ENCODE results near the gene ANXA11. TPM values are rescaled to one million over a fixed set of nuclear protein-coding genes. Genes with fewer than 3 reads are reported as not detected.
"Not testable (repeated sequence)": the region's sequence is repeated elsewhere in the genome, so short reads cannot be mapped to it uniquely, and the experiment has no call there.

Gene ANXA11
- polyA plus RNA-seq, 1 experiment, result 161 TPM

DNA sequence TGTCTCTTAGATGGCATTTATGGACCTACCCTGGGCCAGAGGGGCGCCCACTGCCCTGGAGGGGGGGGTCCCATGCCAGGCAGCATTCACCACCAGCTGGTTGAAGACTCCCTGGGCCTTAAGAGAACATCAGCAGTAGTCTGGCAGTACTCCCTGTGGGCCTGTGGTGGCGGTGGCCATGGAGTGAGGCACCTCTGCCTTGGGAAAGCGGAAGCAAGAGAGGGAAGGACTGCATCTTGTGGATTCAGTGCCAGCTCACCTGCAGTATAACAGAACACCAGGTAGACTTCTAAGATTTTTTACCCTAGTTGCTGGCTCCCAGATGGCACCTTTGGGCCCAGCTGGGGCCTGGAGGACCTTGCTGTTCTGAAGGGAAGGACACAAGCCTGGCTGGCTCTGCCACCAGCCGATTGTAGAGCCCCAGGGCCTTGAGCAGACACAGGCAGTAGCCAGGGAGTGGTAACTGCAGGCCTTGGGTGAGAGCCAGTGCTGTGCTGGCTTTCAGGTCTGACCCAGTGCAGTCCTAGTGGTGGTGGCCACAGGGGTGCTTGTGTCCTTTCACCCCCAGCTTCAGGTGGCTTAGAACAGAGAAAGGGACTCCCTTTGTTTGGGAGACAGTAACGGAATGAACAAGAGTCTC, 57.1 kb downstream of the ANXA11 start:
- H3K27me3 ChIP-seq (ENCODE audit: control insufficient read depth, insufficient read depth, low read length), result no peaks in the 10 kb centered on the region
- TF ChIP-seq, protein P1, sequence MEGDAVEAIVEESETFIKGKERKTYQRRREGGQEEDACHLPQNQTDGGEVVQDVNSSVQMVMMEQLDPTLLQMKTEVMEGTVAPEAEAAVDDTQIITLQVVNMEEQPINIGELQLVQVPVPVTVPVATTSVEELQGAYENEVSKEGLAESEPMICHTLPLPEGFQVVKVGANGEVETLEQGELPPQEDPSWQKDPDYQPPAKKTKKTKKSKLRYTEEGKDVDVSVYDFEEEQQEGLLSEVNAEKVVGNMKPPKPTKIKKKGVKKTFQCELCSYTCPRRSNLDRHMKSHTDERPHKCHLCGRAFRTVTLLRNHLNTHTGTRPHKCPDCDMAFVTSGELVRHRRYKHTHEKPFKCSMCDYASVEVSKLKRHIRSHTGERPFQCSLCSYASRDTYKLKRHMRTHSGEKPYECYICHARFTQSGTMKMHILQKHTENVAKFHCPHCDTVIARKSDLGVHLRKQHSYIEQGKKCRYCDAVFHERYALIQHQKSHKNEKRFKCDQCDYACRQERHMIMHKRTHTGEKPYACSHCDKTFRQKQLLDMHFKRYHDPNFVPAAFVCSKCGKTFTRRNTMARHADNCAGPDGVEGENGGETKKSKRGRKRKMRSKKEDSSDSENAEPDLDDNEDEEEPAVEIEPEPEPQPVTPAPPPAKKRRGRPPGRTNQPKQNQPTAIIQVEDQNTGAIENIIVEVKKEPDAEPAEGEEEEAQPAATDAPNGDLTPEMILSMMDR (IDR thresholded peaks at IDR 0.05; ENCODE audit: low read depth, low read length), result no peak
- no peaks in the 10 kb centered on the region for H3K9me3 ChIP-seq (ENCODE audit: control insufficient read depth, insufficient read depth, low read length)
- no peak for DNase-seq (ENCODE audit: low read depth, low spot score)
- H3K27ac ChIP-seq (ENCODE audit: low read depth, low read length), result no peak overlapping the region
- H3K4me3 ChIP-seq (ENCODE audit: low read depth, low read length), result no peak overlapping the region
- ChIA-PET CTCF (interaction anchor here (1.0 kb wide), 1 partner anchor 75 kb away, joined by 3 read pairs; no protein-coding TSS in a partner anchor), POLR2A (no interaction called here)

DNA sequence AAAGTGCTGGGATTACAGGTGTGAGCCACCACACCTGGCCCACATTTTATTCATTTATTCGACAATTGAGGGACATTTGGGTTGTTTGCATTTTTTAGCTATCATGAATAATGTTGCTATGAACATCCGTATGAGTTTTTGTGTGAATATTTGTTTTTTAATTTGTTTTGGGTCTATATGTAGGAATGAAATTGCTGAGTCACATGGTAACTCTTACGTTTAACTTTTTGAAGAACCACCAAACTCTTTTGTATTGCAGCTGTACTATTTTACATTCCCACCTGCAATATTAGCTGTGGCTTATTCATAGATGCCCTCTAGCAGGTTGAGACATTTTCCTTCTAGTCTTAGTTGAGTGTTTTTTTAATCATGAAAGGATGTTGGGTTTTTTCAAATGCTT, 58.4 kb downstream of the ANXA11 start:
- DNase-seq (ENCODE audit: low read depth, low spot score), result no peak
- H3K27me3 ChIP-seq (ENCODE audit: control insufficient read depth, insufficient read depth, low read length), result no peaks in the 10 kb centered on the region
- TF ChIP-seq, protein P1 (IDR thresholded peaks at IDR 0.05; ENCODE audit: low read depth, low read length), result no peak
- H3K9me3 ChIP-seq (ENCODE audit: control insufficient read depth, insufficient read depth, low read length), result no peaks in the 10 kb centered on the region
- H3K27ac ChIP-seq (ENCODE audit: low read depth, low read length), result no peak overlapping the region
- no peak overlapping the region for H3K4me3 ChIP-seq (ENCODE audit: low read depth, low read length)
- ChIA-PET CTCF (interaction anchor here (2.2 kb wide), 1 partner anchor 75 kb away, joined by 15 read pairs; no protein-coding TSS in a partner anchor), POLR2A (interaction anchor here (0.6 kb wide), 1 partner anchor 8 kb away, joined by 9 read pairs; no protein-coding TSS in a partner anchor)

DNA sequence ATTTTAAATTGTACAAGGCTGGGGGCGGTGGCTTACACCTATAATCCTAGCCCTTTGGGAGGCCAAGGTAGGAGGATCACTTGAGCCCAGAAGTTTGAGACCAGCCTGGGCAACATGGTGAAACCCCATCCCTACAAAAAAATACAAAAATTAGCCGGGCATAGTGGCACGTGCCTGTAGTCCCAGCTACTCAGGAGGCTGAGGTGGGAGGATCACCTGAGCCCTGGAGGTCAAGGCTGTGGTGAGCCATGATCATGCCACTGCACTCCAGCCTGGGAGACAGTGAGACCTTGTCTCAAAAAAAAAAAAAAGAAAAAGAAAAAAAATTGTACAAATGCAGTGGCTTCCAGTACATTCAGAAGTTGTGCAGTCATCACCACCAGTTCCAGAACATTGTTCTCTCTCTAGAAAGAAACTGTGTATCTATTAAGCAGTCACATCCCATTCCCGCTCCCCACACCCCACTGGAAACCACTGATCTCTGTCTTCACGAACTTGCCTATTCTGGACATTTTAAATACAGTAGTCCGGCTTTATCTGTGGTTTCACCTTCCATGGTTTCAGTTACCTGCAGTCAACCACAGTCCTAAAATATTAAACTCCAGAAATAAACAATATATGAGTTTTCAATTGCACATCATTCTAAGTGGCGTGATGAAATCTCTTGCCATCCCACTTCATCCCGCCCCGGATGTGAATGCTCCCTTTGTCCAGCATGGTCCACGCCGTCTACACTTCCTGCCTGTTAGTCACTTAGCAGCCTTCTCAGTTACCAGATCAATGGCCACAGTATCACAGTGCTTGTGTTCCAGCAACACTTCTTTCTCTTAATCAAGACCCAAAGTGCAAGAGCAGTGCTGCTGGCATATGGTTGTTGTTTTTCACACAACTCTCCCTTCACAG, 59.7 kb downstream of the ANXA11 start:
- DNase-seq (ENCODE audit: low read depth, low spot score); H3K27me3 ChIP-seq (ENCODE audit: control insufficient read depth, insufficient read depth, low read length); POLR2A ChIA-PET; H3K4me3 ChIP-seq (ENCODE audit: low read depth, low read length); H3K9me3 ChIP-seq (ENCODE audit: control insufficient read depth, insufficient read depth, low read length): not testable (repeated sequence)
- CTCF ChIA-PET, result interaction anchor here (1.6 to 3.9 kb wide), 3 partner anchors 30 to 77 kb away, joined by 4 to 73 read pairs (median 15); no protein-coding TSS in a partner anchor
- peak overlapping the region; percentile 68 for H3K27ac ChIP-seq (ENCODE audit: low read depth, low read length)

GRCh38 chr10:80144696-80145131, 60.6 kb downstream of the ANXA11 start:
- POLR2A ChIA-PET, result interaction anchor here (1.3 kb wide), 1 partner anchor 59 kb away, joined by 4 read pairs; no protein-coding TSS in a partner anchor
- CTCF ChIA-PET, result interaction anchor here (0.9 to 3.9 kb wide), 14 partner anchors 9 to 137 kb away, joined by 3 to 73 read pairs (median 4); partner anchors contain the start of gene PLAC9
- Histone ChIP-seq H3K4me3 (ENCODE audit: low read depth, low read length) (no peak overlapping the region), H3K9me3 (ENCODE audit: control insufficient read depth, insufficient read depth, low read length) (no peaks in the 10 kb centered on the region), H3K27me3 (ENCODE audit: control insufficient read depth, insufficient read depth, low read length) (no peaks in the 10 kb centered on the region), H3K27ac (ENCODE audit: low read depth, low read length) (no peak overlapping the region)
- DNase-seq (ENCODE audit: low read depth, low spot score), result no peak
- TF ChIP-seq, protein P1 (IDR thresholded peaks at IDR 0.05; ENCODE audit: low read depth, low read length), result no peak

DNA sequence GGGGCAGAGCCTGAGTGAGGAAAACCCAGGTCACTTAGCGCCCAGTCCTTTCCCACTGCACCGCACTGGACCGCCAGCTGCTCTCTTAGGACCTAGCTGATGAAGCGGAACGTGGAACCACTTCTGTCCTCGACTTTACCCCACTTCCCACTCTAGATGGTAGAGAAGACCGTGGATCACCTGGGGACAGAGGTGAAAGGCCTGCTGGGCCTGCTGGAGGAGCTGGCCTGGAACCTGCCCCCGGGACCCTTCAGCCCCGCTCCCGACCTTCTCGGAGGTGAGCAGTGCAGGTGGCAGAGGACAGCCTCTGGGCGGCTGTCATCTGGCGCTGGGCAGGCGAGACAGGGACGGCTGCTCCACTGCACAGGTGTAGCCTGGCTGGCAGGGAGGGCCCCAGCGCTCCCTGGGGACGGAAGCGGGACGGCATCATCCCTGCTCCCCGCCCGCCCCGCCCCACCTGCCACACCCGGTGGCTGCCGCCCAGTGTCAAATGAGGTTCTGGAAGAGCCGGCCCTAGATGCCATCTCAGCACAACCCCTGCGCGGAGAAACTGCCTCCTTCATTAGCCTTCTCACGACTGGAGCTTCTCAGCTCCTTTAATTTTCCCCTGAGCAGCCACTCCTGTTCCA, 61.2 kb downstream of the ANXA11 start:
- ChIA-PET POLR2A (interaction anchor here (0.6 to 1.3 kb wide), 2 partner anchors 60 to 175 kb away, joined by 3 to 4 read pairs; no protein-coding TSS in a partner anchor), CTCF (interaction anchor here (0.6 to 3.9 kb wide), 21 partner anchors 9 to 138 kb away, joined by 3 to 73 read pairs (median 4); partner anchors contain the start of gene PLAC9)
- Histone ChIP-seq H3K4me3 (ENCODE audit: low read depth, low read length) (no peak overlapping the region), H3K27me3 (ENCODE audit: control insufficient read depth, insufficient read depth, low read length) (no peaks in the 10 kb centered on the region), H3K27ac (ENCODE audit: low read depth, low read length) (no peak overlapping the region), H3K9me3 (ENCODE audit: control insufficient read depth, insufficient read depth, low read length) (no peaks in the 10 kb centered on the region)
- no peak for DNase-seq (ENCODE audit: low read depth, low spot score)
- TF ChIP-seq, protein P1 (IDR thresholded peaks at IDR 0.05; ENCODE audit: low read depth, low read length), result no peak

All from AG04450 (cell line).